Activated CD8-positive, alpha-beta memory T cell treated with anti-CD3 and anti-CD28 coated beads, Interleukin-2, amount 50 U/mL, for 24 hours (primary cell): ENCODE data around the gene TRIM9.
"Not testable (repeated sequence)": the region's sequence is repeated elsewhere in the genome, so short reads cannot be mapped to it uniquely, and the experiment has no call there.

Source experiments
- DNase-seq: peaks from one replicate; pipeline ENCODE4 v3.0.0-alpha.2; 2020; ENCODE audit errors: extremely low read depth

TRIM9 gene

DNA sequence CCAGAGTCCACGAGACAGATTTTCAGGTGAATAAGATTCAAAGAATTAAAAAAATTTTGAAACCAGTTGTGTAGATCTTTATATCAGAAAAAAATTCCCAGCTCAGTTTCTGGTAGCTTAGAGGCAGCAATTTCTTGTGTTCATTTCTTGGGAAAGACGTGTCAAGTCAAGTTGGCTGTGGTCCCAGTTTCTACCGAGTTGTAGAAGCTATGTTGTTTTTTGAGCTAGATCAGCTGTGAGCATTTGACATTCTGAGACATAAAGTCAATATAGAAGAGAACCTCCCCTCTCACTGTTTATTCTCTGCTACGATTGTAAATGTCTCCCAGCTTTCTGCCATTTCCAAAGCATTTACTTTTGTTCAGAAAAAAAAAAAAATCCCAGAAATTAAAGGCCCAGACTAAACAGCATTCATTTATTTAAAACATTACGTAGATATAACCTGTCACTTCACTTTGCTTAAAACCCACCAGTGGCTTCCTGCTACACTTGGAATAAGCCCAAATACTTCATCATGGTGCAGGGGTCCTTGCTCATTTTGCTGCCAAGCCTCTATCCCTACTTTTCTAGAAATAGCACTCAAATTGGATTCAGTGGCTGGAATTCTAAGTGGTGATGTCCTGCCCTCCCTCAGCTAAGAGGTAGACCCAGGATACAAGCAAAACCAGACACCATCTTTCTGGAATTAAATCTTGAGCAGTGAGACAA is 130.1 kb downstream of the TRIM9 start:
- no peak for DNase-seq

DNA sequence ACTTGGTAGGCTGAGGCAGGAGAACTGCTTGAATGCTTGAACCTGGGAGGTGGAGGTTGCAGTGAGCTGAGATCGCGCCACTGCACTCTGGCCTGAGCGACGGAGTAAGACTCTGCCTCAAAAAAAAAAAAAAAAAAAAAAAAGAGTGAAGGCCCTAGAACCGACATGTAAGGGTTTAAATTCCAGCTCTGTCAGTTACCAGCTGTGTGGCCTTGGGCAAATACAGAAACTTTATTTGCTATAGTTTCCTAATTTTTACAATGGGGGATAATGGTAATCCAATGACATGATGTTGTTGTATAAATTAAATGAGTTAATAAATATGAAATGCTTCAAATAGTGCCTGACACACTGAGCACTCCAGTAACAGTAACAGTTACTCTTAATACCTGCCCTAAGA is 131.0 kb downstream of the TRIM9 start:
- no peak for DNase-seq

DNA sequence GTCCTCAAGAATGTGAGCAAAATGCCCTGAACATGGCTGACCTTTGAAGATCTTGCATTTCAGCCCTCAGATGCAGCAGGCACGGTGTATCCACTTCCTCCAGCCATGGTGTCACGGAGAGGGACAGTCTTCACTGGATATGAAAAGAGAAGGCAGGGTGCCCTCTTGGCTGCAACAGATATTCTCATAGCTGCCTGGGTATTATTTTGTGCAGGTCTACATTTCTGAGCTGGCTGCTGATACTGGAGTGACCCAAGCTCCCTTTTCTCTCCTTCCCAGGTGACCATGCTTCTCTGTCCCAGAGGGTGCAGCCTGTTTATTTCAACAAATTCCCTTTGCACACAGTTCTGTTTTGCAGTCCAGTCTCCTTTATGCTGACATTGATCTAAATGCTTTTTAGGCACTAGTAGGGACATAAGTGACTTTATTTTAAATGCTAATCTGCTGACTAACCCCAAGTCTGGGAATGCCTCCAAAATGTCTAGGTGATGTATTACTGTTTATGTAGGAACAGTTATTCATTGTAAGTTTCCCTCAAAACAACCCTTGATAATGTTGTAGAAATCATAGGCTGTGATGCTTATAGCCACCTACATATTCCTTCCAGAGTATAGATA is 133.2 kb downstream of the TRIM9 start:
- no peak for DNase-seq

DNA sequence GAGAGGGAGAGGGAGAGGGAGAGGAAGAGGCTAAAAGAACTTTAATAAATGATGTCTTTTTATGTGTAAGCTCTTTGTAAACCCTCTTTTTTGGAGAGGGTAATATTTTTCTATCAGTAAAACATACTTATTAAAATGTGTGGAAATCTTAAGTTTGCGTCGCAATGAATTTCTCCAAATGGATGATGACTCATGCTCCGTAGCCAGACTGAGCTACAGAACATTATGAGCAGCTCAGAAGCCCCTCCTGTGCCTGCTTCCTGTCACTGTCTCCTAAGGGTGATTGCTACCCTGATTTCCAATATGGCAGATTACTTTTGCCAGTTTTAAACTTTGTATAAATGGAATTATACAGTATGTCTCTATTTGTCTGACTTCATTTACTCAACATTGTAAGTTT is 137.6 kb downstream of the TRIM9 start:
- no peak for DNase-seq

DNA sequence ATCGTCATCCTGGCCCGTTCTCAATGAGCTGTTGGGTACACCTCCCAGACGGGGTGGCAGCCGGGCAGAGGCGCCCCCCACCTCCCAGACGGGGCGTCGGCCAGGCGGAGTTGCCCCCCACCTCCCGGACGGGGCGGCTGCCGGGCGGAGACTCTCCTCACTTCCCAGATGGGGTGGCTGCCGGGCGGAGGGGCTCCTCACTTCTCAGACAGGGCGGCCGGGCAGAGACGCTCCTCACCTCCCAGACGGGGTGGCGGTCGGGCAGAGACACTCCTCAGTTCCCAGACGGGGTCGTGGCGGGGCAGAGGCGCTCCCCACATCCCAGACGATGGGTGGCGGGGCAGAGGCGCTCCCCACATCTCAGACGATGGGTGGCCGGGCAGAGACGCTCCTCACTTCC is 138.5 kb downstream of the TRIM9 start:
- not testable (repeated sequence) for DNase-seq

DNA sequence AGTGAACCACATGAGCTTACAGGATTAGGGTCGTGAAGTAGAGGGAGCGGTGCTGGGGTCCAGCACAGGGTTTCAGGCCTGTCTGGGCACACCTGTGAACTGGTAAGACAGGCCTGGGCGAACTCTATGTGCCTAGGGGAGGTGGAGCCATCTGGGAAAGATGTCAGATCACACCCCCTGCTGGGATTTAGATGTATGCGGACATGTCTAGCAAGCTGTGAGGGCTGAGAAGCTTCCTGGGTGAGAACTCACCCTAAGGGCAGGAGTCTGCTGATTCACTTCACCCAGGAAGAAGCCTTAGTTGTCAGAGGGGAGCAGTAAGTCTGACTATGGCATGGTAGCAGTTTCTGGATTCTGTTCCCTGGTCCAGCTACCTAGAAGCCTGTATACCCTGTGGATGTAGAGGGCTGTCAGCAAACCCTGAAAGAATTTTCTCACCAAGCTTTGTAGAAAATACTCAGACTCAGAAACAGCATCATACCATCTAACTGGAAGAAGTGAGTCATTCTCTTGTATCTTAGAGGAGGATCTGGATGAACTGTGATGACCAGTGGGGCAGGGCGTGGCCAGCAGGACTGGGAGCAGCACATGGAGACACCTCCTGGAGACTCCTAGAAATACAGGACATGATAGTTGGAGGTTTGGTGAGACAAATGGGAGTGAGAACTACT is 139.4 kb downstream of the TRIM9 start:
- DNase-seq: no peak

DNA sequence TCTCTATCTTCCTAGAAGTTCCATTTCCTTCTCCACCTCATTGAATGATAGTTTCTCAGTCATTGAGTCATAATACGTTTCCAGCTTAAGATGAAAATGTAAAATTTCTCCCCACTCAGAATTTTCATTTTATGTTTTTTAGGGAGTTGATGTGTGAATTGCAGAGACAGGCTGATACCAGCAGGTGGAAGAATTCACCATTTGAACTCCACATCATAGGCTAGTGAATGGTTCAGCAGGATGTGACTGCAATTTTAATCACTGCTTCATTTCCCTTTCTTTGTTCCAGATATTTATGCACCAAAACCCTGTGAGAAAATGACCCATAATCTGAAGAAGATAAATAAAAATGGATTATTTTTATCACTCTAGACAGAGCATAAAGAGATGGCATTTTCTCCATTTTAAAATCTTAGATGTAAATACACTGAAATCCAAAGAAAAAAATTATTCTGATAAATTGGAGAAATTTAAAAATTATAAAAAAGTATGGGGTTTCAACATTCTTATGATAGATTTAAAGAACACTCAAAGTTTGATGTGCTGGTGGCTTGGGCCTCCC is 140.0 kb downstream of the TRIM9 start:
- no peak for DNase-seq

DNA sequence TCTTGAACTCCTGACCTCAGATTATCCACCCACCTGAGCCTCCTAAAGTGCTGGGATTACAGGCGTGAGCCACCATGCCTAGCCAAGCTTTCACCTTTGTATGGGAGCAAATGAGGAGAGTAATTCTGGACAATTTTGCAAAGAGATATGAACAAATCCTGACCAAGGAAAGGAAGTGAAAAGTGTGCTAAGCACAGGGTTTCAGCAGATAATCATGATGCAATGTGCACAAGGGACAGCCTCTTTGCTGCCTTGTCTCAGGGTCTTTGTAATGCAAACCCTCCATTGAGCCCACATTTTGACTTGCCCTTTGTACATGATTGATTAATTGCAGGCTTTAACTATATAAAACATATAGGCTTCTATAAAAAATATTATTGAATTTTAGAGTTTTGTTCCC is 141.4 kb downstream of the TRIM9 start:
- DNase-seq: no peak

DNA sequence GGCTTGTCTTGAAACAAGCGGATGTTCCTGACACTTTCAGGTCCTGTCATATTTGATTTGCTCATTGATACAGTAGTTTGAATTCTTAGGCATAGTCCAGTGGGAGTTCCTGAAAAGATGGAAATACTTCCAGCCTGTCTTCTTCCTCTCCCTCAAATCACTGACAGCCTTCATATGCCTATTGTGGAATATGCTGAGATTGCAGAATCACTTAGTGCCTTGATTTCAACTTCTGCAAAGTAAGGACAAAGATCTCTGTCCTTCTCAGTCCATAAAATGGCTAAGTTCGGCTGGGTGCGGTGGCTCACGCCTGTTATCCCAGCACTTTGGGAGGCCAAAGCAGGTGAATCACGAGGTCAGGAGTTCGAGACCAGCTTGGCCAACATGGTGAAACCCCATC is 143.9 kb downstream of the TRIM9 start:
- DNase-seq: no peak

DNA sequence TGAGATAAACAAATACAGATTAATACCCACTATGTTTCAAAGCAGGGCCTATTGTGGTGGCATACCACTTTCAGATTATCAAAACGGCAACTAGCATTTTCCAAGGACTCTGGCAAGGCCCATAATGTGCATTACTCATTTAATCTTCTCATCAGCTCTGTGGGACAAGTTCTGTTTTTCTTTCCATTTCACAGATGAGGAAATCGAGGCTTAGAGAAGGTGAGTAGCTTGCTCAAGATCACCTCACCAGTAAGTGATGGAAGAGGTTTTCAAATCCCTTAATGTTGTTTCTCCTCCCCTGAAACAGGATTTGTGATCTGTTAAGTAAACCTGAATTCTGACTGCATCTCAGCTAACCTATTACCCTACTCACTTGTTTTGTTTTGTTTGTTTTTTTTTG is 146.7 kb downstream of the TRIM9 start:
- no peak for DNase-seq

DNA sequence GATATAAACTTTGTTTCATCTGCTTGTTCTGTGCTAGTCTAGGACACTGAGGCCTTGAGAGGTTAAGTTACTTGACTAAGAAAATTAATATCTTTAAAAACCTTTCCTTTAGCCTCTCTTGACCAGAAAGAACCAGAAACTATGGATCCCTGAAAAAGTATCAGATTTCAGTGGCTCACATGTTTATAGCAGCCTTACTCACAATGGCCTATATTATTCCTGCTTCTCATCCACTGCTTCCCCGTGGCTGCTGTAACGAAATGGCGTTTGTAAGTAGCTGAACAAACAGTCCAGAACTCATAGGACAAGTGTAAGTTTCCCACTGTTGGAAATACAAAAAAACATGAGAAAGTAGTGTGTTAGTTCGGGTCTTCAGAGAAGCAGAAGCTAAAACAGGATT is 147.5 kb downstream of the TRIM9 start:
- no peak for DNase-seq

DNA sequence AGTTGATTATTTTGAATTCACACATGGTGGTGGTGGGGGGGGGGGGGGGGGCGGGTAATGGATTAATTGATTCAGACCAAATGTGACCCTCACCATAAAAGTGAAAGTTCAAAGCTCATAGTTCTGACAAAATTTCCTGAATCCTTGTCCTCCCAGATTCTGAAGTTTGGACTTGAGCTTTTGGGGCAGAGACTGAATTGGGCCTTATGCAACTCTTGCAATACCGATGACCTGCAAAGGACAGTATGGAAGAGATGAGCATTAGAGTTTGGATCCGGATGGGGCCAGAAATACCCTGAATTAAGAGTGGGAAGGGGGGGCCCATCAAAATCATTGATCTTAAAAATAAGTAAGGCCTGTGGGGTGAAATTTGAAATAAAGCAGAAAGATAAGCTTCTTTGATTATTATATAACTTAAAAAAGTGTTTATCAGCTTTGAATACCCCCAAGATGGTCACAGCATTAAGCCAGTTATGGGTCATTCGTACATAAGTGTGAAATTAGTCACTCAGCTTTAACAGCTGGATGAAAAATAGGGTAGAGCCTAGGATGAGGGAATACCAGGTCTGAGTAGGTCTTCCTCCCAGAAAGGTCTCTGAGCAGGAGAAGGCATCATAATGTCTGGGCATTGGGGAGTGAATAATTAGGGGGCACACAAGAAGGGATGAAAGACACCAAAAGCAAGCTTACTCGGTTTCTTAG is 148.5 kb downstream of the TRIM9 start:
- no peak for DNase-seq

DNA sequence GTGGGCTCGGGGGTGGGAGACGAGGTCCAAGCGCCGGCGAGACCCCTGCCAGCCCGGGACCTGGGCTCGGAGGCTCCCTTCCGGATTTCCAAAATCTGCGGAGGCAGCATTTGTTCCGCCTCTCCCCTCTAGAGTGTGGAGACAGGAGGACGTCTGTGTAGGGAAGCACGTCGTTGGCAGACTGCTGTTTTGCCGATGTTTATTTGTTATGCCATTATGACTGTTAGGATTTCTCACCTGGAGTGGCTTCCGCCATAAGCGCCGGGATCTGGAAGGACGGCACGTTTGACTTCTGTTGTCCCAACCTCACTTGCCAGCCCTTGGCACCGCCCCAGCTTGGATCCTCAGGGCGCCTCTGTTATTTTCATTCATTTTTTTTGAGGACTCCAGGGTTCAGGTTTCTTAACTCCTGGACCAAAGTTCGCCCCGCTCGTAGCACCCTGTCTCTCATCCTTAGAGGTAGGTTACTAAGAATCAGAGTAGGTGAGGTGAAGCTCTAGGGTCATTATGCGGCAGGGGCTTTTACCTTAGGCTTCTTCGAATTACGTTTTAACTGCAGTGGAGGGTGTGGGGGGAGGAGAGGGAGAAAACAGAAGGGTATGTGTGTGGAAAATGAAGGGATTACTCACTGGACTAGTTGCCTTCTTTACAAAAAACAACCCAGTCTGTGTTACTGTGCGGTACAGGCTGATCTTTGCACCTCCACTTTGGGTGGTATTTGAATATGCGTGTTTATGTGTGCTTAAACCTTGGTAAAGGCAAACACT is 150.1 kb downstream of the TRIM9 start:
- no peak for DNase-seq

DNA sequence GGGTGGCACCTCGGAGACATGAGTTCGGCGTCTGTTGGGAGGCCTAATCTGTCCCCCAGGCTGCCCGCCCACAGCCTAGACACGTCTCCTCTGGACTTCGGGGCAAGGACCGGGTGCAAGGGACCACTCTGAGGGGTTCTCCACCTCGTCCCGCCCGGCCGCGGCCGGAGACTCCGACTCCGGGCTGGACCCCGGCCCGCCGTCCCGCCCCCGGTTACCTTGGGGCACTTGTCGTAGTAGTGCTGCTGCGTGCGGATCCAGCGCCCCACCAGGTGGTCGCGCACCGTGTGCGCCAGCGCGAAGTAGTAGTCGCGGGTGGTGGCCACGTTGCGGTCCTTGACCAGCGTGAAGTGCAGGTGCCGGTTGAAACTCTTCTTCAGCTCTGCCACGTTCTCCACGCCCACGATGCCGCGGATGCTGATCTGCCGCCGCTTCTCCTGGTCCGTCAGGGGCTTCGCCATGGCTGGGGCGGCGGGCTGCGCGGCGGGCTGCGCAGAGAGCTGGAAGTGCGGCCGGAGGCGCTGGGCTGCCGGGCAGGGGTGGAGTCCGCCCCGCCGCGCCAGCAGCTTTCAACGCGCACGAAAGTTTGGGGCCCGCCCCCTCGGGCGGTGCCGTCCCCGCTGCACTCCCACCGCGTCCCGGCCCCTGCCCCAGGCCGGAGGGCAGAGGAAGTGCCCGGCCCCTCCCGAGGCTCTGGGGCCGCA is 150.8 kb downstream of the TRIM9 start, which contains the start of gene PYGL:
PYGL (minus strand) TSS at position 541 of the 704 bp plus-strand sequence; CDS start at position 461, 80 bp downstream.
- no peak for DNase-seq

DNA sequence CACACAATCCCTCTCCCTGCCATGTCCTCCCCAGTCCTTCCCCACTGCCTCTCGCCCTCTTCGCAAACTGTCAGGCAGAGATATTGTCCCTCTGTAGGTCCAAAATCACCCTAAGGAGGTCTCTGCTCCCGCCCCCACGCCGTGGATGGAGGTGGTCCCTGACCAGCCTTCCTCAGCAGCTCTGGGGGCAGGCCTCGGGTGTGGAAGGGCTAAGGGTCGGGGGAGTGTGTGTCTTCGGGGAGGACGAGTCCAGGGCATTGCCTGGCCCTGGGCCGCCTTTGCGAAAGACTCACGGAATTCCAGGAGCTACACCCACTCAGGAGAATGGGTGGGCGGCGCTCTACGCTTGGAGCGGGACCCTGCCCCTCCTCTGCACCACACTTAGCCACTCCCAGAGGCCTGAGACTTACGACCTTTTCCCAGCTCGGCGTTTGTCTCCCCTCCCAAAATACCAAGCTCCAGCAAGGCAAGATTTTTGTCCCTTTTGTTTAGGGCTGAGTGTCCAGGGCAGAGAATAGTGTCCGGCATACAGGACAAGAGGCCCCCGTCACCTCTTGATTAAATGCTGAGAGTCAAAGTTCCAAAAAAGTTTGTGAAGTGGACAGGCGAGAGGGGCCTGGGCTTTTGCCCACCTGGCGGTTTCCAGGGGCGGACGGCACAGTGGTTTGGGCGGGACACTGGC is 151.5 kb downstream of the TRIM9 start:
- DNase-seq: no peak

DNA sequence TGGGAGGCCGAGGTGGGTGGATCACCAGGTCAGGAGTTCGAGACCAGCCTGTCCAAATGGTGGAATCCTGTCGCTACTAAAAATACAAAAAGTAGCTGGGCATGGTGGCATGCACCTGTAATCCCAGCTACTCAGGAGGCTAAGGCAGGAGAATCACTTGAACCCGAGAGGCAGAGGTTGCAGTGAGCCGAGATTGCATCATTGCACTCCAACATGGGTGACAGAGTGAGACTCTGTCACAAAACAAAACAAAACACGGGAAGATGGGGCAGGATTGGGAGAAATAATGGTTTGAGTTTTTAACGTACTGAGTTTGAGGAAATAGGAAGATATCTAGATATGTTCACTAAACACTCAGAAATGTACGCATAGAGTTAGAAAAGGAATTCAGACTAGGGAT is 153.3 kb downstream of the TRIM9 start:
- DNase-seq: not testable (repeated sequence)

DNA sequence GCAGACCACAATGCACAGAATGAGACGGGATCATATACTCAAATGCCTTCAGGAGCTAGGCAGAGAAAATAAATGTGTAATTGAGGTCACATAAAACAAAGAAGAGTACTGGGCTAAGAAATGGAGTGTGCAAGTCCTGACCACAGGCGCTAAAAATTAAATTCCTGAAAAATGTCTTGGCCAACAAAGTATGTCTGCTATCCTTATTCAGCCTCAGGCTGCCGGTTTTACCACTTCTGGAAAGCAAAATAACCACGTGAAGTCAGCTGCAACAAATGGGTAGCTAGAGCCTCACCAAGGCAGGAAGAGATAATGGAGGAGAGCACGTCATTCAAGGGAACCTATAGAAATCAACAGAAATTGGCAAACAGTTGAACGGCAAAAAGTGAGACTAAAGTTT is 153.8 kb downstream of the TRIM9 start:
- no peak for DNase-seq

DNA sequence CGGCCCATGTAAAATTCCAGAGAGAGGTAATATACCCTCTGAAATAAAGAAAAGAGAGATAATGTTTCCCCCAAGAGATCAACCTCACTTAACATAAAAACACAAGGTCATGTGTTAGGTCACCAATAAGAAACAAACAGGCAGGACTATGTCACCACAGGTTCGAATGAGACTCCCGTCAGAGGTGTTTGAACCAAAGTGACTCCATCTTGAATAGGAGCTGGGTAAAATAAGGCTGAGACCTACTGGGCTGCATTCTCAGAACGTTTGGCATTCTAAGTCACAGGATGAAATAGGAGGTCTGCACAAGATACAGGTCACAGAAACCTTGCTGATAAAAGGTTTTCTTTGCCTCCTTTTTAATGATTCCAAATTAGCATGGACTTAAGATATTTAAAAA is 157.1 kb downstream of the TRIM9 start:
- DNase-seq: no peak

DNA sequence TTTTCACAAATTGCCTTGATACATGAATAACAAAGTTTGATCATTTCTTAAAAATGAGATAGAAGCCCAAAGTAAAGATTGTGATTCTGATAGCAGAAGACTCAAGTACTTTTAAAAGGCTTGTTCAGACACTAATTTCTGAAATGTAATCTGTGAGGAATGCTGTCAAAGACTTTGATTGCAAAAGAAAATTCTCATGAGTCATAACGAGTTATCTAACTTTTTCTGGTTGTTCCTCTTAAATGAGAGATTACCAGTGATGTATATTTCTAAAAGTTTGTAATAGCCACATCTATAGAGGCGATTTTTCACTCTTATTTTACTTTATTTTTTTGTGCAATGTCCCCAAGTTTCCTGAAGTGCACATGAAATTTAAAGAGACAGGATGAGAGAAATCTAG is 157.6 kb downstream of the TRIM9 start:
- no peak for DNase-seq

DNA sequence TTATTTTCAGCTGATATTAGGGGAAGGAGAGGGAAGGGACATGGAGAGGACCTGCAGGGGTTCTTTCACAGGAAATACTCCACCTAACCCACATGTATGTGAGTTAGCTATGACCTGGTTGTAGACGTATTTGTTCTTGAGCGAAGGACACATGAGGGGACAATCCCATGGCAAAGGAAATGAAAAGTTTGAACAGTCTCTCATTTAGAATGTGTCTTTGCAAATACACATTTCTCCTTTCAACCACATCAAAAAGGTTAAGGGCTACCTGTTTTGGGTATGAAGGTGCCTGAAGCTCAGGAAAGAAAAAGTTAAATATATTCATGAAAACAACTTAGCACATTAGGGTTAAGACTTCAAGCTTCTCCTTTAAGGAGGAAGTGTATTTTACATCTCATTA is 158.0 kb downstream of the TRIM9 start:
- no peak for DNase-seq
